Measurements from ENCODE around the gene SIGLEC10.

Gene SIGLEC10

GRCh38 chr19:51364200-51365106 is 53.0 kb downstream of the SIGLEC10 start:
- no peak for DNase-seq

GRCh38 chr19:51361239-51361638 is 56.2 kb downstream of the SIGLEC10 start:
- DNase-seq = no peak
